HG02798 (cell line): ENCODE results near the gene UTS2B.
"Not testable (repeated sequence)": the region's sequence is repeated elsewhere in the genome, so short reads cannot be mapped to it uniquely, and the experiment has no call there.

Experiments
- ATAC-seq: cut with Tn5 transposase; IDR thresholded peaks from one replicate; pipeline ENCODE4 v1.9.1; 2021; ENCODE audit warnings: mild to moderate bottlenecking; ENCODE audit not compliant: unreplicated experiment, poor library complexity

Gene UTS2B

GRCh38 chr3:191290311-191291025 is 39.9 kb downstream of the UTS2B start:
- peak; percentile 85 for ATAC-seq

- ATAC-seq: no peak
These were observed 46.9 kb downstream of the UTS2B start for GRCh38 chr3:191283400-191283799.

GRCh38 chr3:191282251-191283185 is 47.8 kb downstream of the UTS2B start:
- ATAC-seq: no peak

GRCh38 chr3:191280882-191281281 is 49.4 kb downstream of the UTS2B start:
- no peak for ATAC-seq

GRCh38 chr3:191280111-191280510 is 50.2 kb downstream of the UTS2B start:
- no peak for ATAC-seq

- no peak for ATAC-seq
These were observed 54.6 kb downstream of the UTS2B start for GRCh38 chr3:191275751-191276150.

- not testable (repeated sequence) for ATAC-seq
These were observed 55.1 kb downstream of the UTS2B start for GRCh38 chr3:191275244-191275643.

- peak; percentile 84 for ATAC-seq
These were observed 60.8 kb downstream of the UTS2B start for GRCh38 chr3:191269289-191270085.

- no peak for ATAC-seq
These were observed 61.6 kb downstream of the UTS2B start for GRCh38 chr3:191268737-191269136.

GRCh38 chr3:191263850-191264249 is 66.5 kb downstream of the UTS2B start:
- ATAC-seq: no peak

- ATAC-seq: peak; percentile 84
These were observed 67.0 kb downstream of the UTS2B start for GRCh38 chr3:191263365-191263764.

GRCh38 chr3:191262650-191263049 is 67.7 kb downstream of the UTS2B start:
- no peak for ATAC-seq

GRCh38 chr3:191261304-191261638 is 69.1 kb downstream of the UTS2B start:
- no peak for ATAC-seq

GRCh38 chr3:191260431-191261303 is 69.7 kb downstream of the UTS2B start:
- ATAC-seq: no peak

GRCh38 chr3:191259486-191259885 is 70.8 kb downstream of the UTS2B start:
- no peak for ATAC-seq

- ATAC-seq: no peak
These were observed 73.0 kb downstream of the UTS2B start for GRCh38 chr3:191257286-191257685.

- ATAC-seq: no peak
These were observed 73.9 kb downstream of the UTS2B start for GRCh38 chr3:191256405-191256804.

- ATAC-seq: no peak
These were observed 75.2 kb downstream of the UTS2B start for GRCh38 chr3:191255156-191255555.

GRCh38 chr3:191254098-191254873 is 76.0 kb downstream of the UTS2B start:
- peak; percentile 42 for ATAC-seq
